Right lung (tissue), 5 donors: ENCODE measurements around the gene MKX. TPM values are rescaled to one million over a fixed set of nuclear protein-coding genes. Genes with fewer than 3 reads are reported as not detected.

Experiments used
- DNase-seq, 2 donors: peaks; one replicate each; pipeline ENCODE4 v3.0.0-alpha.2; 2013
- polyA plus RNA-seq, 5 donors: library from polyadenylated mRNA; unstranded; fragments of 120-200 nt; gene quantifications; one replicate each; pipeline versions ENCODE4 v1.2.1 to v1.2.3, GENCODE V29; 2013; ENCODE audit warnings: inconsistent platforms in 1 of 5, low replicate concordance in 1 of 5; ENCODE audit not compliant: insufficient read length in 5 of 5, insufficient read depth in 1 of 5

The MKX gene
- polyA plus RNA-seq, 5 donors, result 0.85 to 1.6 (median 0.91) TPM

GRCh38 chr10:27743012-27743876, 2.4 kb downstream of the MKX start:
- peak; percentile 25 to 38 for DNase-seq

- peak; percentile 81 to 83 for DNase-seq
Observed at GRCh38 chr10:27742195-27743011, 3.2 kb downstream of the MKX start.

GRCh38 chr10:27741173-27742091, 4.2 kb downstream of the MKX start:
- DNase-seq, result peak in 1 of 2 donors; percentile 2

- no peak for DNase-seq
Observed at GRCh38 chr10:27736396-27736795, 9.2 kb downstream of the MKX start.

GRCh38 chr10:27730041-27730440, 15.6 kb downstream of the MKX start:
- no peak for DNase-seq

- no peak for DNase-seq
Observed at GRCh38 chr10:27728338-27728737, 17.3 kb downstream of the MKX start.

- no peak for DNase-seq
Observed at GRCh38 chr10:27724287-27724686, 21.3 kb downstream of the MKX start.

- DNase-seq, result no peak
Observed at GRCh38 chr10:27723436-27723835, 22.2 kb downstream of the MKX start.

- DNase-seq, result no peak
Observed at GRCh38 chr10:27720529-27720928, 25.1 kb downstream of the MKX start.

- DNase-seq, result no peak
Observed at GRCh38 chr10:27719052-27719451, 26.6 kb downstream of the MKX start.

- DNase-seq, result no peak
Observed at GRCh38 chr10:27717861-27718260, 27.8 kb downstream of the MKX start.

- no peak for DNase-seq
Observed at GRCh38 chr10:27717224-27717623, 28.4 kb downstream of the MKX start.

GRCh38 chr10:27716521-27716920, 29.1 kb downstream of the MKX start:
- no peak for DNase-seq

GRCh38 chr10:27715505-27715904, 30.1 kb downstream of the MKX start:
- no peak for DNase-seq

GRCh38 chr10:27714349-27714748, 31.3 kb downstream of the MKX start:
- no peak for DNase-seq

GRCh38 chr10:27713941-27714340, 31.7 kb downstream of the MKX start:
- no peak for DNase-seq

GRCh38 chr10:27710014-27710413, 35.6 kb downstream of the MKX start:
- no peak for DNase-seq

- DNase-seq, result no peak
Observed at GRCh38 chr10:27709304-27709703, 36.3 kb downstream of the MKX start.

GRCh38 chr10:27701938-27702537, 43.6 kb downstream of the MKX start:
- no peak for DNase-seq

- DNase-seq, result no peak
Observed at GRCh38 chr10:27699776-27700175, 45.8 kb downstream of the MKX start.

- no peak for DNase-seq
Observed at GRCh38 chr10:27698961-27699360, 46.7 kb downstream of the MKX start.
